Glutamatergic neuron (in vitro differentiated cells): ENCODE results near the gene RUFY3. TPM values are rescaled to one million over a fixed set of nuclear protein-coding genes. Genes with fewer than 3 reads are reported as not detected.
A peak's percentile ranks its signal among the peaks of the same experiment; 100 is the strongest.

Source experiments
- DNase-seq: peaks from one replicate; pipeline ENCODE4 v3.0.0; 2022
- H3K27ac Mint-ChIP-seq: one replicate; pipeline ENCODE4 v1.8.0; 2020; ENCODE audit warnings: mild to moderate bottlenecking, mixed read lengths, inconsistent platforms; ENCODE audit not compliant: unreplicated experiment
- H3K27me3 Mint-ChIP-seq: one replicate; pipeline ENCODE4 v1.8.0; 2020; ENCODE audit warnings: mild to moderate bottlenecking, moderate library complexity, mixed read lengths, inconsistent platforms; ENCODE audit not compliant: unreplicated experiment
- H3K36me3 Mint-ChIP-seq: one replicate; pipeline ENCODE4 v1.8.0; 2020; ENCODE audit warnings: mild to moderate bottlenecking, mixed read lengths, inconsistent platforms; ENCODE audit not compliant: unreplicated experiment
- H3K4me1 Mint-ChIP-seq: one replicate; pipeline ENCODE4 v1.8.0; 2020; ENCODE audit warnings: mild to moderate bottlenecking, low read depth, mixed read lengths, inconsistent platforms; ENCODE audit not compliant: unreplicated experiment
- H3K4me3 Mint-ChIP-seq: one replicate; pipeline ENCODE4 v1.8.0; 2020; ENCODE audit warnings: mild to moderate bottlenecking, mixed read lengths, inconsistent platforms; ENCODE audit not compliant: unreplicated experiment
- H3K9me3 Mint-ChIP-seq: one replicate; pipeline ENCODE4 v1.8.0; 2020; ENCODE audit warnings: mild to moderate bottlenecking, moderate library complexity, mixed read lengths, inconsistent platforms; ENCODE audit not compliant: unreplicated experiment
- CTCF ChIP-seq: fragments of 200-600 bp; sonication (generic); IDR thresholded peaks from one replicate; pipeline ENCODE4 v1.5.0; 2021; ENCODE audit not compliant: partially characterized antibody, unreplicated experiment
- long read RNA-seq: library from polyadenylated mRNA; unstranded; transcript quantifications from one replicate; pipeline ENCODE4 v2.0.0, GENCODE V29; 2020; ENCODE audit not compliant: unreplicated experiment
- total RNA-seq: library from RNA; stranded (reverse); fragmentation: NEBNext Ultra II Directional; extraction: Animal tissue kit (Norgen Biotek cat#: 25700); gene quantifications from one replicate; pipeline ENCODE4 v1.2.1, GENCODE V29; 2021; ENCODE audit not compliant: unreplicated experiment

Gene RUFY3
- total RNA-seq = 291 TPM
- long read RNA-seq, full-length matches to known transcripts = 51 of 61 reads
- long read RNA-seq, partial matches to known transcripts = 3 of 61 reads
- long read RNA-seq, other reads (novel, unspliced or antisense) = 7 of 61 reads

- DNase-seq = peak; percentile 61
- no peak for TF ChIP-seq CTCF
- Mint-ChIP-seq H3K9me3 (peaks cover 5% of the 10 kb centered on the region), H3K27me3 (peaks cover 2% of the 10 kb centered on the region), H3K36me3 (no peaks in the 10 kb centered on the region), H3K27ac (peak within 1 kb of the TSS; percentile 99), H3K4me3 (peak within 1 kb of the TSS; percentile 98), H3K4me1 (peaks cover 15% of the 10 kb centered on the region)
These were observed at the start of gene RUFY3 for GRCh38 chr4:70721747-70722146. RUFY3 (plus strand) TSS chr4:70721964; CDS start chr4:70722574, 610 bp downstream.

- no peaks in the 10 kb centered on the region for H3K4me1 Mint-ChIP-seq
- H3K9me3 Mint-ChIP-seq = peaks cover 2% of the 10 kb centered on the region
- H3K27me3 Mint-ChIP-seq = peaks cover 3% of the 10 kb centered on the region
- no peak for DNase-seq
- no peak for TF ChIP-seq CTCF
- no peak overlapping the region for H3K4me3 Mint-ChIP-seq
- H3K36me3 Mint-ChIP-seq = no peaks in the 10 kb centered on the region
- H3K27ac Mint-ChIP-seq = no peak overlapping the region
These were observed 47.6 kb upstream of the RUFY3 start for GRCh38 chr4:70674191-70674590.

GRCh38 chr4:70674731-70675130, 47.0 kb upstream of the RUFY3 start:
- no peak overlapping the region for H3K27ac Mint-ChIP-seq
- peaks cover 2% of the 10 kb centered on the region for H3K9me3 Mint-ChIP-seq
- H3K4me1 Mint-ChIP-seq = no peaks in the 10 kb centered on the region
- no peaks in the 10 kb centered on the region for H3K36me3 Mint-ChIP-seq
- peaks cover 3% of the 10 kb centered on the region for H3K27me3 Mint-ChIP-seq
- no peak overlapping the region for H3K4me3 Mint-ChIP-seq
- TF ChIP-seq CTCF = no peak
- no peak for DNase-seq

- H3K27me3 Mint-ChIP-seq = peaks cover 4% of the 10 kb centered on the region
- H3K4me3 Mint-ChIP-seq = no peak overlapping the region
- H3K9me3 Mint-ChIP-seq = peaks cover 2% of the 10 kb centered on the region
- no peak for TF ChIP-seq CTCF
- no peak for DNase-seq
- no peaks in the 10 kb centered on the region for H3K36me3 Mint-ChIP-seq
- no peaks in the 10 kb centered on the region for H3K4me1 Mint-ChIP-seq
- H3K27ac Mint-ChIP-seq = no peak overlapping the region
These were observed 45.1 kb upstream of the RUFY3 start for GRCh38 chr4:70676554-70677090.

GRCh38 chr4:70678383-70678999, 43.3 kb upstream of the RUFY3 start:
- Mint-ChIP-seq H3K4me1 (no peaks in the 10 kb centered on the region), H3K27me3 (peaks cover 4% of the 10 kb centered on the region), H3K9me3 (peaks cover 2% of the 10 kb centered on the region), H3K36me3 (no peaks in the 10 kb centered on the region), H3K27ac (no peak overlapping the region), H3K4me3 (no peak overlapping the region)
- DNase-seq = no peak
- no peak for TF ChIP-seq CTCF
